OCI-LY1 (cell line): ENCODE data around the gene TSPOAP1.

Experiments
- H2AFZ ChIP-seq: fragments of 200-600 bp; sonication (generic), shearing (Covaris generic); 2 replicates; pipeline ENCODE4 v1.6.0; 2014; ENCODE audit warnings: antibody characterized with exemption, mild to moderate bottlenecking, low read length
- H3F3A ChIP-seq: fragments of 200-600 bp; sonication (generic), shearing (Covaris generic); 2 replicates; pipeline ENCODE4 v1.6.0; 2014; ENCODE audit warnings: mild to moderate bottlenecking, antibody characterized with exemption, low read length, moderate library complexity; ENCODE audit not compliant: insufficient read depth
- H3K27ac ChIP-seq: fragments of 200-600 bp; sonication (generic); 2 replicates; pipeline ENCODE4 v1.5.1; 2014; ENCODE audit warnings: low read length, mixed run types, mild to moderate bottlenecking, low read depth; ENCODE audit not compliant: poor library complexity, severe bottlenecking
- H3K27me3 ChIP-seq: fragments of 200-600 bp; sonication (generic); 2 replicates; pipeline ENCODE4 v1.6.0; 2014; ENCODE audit warnings: antibody characterized with exemption, mild to moderate bottlenecking, low read length, moderate library complexity; ENCODE audit not compliant: insufficient read depth
- H3K36me3 ChIP-seq: fragments of 200-600 bp; sonication (generic); 2 replicates; pipeline ENCODE4 v1.6.1; 2014; ENCODE audit warnings: mild to moderate bottlenecking, antibody characterized with exemption, low read length, moderate library complexity, mixed read lengths; ENCODE audit not compliant: insufficient read depth
- H3K4me1 ChIP-seq: fragments of 200-600 bp; sonication (generic); 2 replicates; pipeline ENCODE4 v1.5.1; 2014; ENCODE audit warnings: mild to moderate bottlenecking, low read length, moderate library complexity; ENCODE audit not compliant: insufficient read depth, severe bottlenecking
- H3K4me2 ChIP-seq: fragments of 200-600 bp; sonication (generic), shearing (Covaris generic); 2 replicates; pipeline ENCODE4 v1.6.1; 2014; ENCODE audit warnings: low read length
- H3K4me3 ChIP-seq: fragments of 200-600 bp; sonication (generic); 2 replicates; pipeline ENCODE4 v1.5.1; 2014; ENCODE audit warnings: low read length, low read depth, mild to moderate bottlenecking, mixed read lengths; ENCODE audit not compliant: poor library complexity, severe bottlenecking
- H3K79me2 ChIP-seq: fragments of 200-600 bp; shearing (Covaris generic); 2 replicates; pipeline ENCODE4 v1.6.1; 2016; ENCODE audit warnings: mixed run types, low read length, mixed read lengths; ENCODE audit not compliant: insufficient read depth
- H3K9ac ChIP-seq: fragments of 200-600 bp; sonication (generic), shearing (Covaris generic); 2 replicates; pipeline ENCODE4 v1.6.1; 2014; ENCODE audit warnings: mild to moderate bottlenecking, low read length, mixed read lengths
- H3K9me2 ChIP-seq: fragments of 200-600 bp; sonication (generic), shearing (Covaris generic); 2 replicates; pipeline ENCODE4 v1.6.1; 2014; ENCODE audit warnings: low read depth, mild to moderate bottlenecking, low read length, mixed read lengths
- H3K9me3 ChIP-seq: fragments of 200-600 bp; shearing (Covaris generic); 2 replicates; pipeline ENCODE4 v1.6.1; 2014; ENCODE audit warnings: low read length, mixed read lengths
- H4K20me1 ChIP-seq: fragments of 200-600 bp; sonication (generic), shearing (Covaris generic); 2 replicates; pipeline ENCODE4 v1.6.0; 2016; ENCODE audit warnings: mild to moderate bottlenecking, low read length; ENCODE audit not compliant: insufficient read depth
- EZH2 ChIP-seq: fragments of 200-600 bp; sonication (generic), shearing (Covaris generic); IDR thresholded peaks from 2 replicates; pipeline ENCODE4 v1.8.0; 2017; ENCODE audit warnings: borderline replicate concordance, mixed run types, mild to moderate bottlenecking, antibody characterized with exemption, low read length, moderate library complexity, mixed read lengths
- TF ChIP-seq, protein P1 (sequence below): fragments of 200-600 bp; sonication (generic), shearing (Covaris generic); IDR thresholded peaks from 2 replicates; pipeline ENCODE4 v1.5.1; 2017; ENCODE audit warnings: mild to moderate bottlenecking, antibody characterized with exemption, low read length, moderate library complexity, mixed read lengths

The TSPOAP1 gene

DNA sequence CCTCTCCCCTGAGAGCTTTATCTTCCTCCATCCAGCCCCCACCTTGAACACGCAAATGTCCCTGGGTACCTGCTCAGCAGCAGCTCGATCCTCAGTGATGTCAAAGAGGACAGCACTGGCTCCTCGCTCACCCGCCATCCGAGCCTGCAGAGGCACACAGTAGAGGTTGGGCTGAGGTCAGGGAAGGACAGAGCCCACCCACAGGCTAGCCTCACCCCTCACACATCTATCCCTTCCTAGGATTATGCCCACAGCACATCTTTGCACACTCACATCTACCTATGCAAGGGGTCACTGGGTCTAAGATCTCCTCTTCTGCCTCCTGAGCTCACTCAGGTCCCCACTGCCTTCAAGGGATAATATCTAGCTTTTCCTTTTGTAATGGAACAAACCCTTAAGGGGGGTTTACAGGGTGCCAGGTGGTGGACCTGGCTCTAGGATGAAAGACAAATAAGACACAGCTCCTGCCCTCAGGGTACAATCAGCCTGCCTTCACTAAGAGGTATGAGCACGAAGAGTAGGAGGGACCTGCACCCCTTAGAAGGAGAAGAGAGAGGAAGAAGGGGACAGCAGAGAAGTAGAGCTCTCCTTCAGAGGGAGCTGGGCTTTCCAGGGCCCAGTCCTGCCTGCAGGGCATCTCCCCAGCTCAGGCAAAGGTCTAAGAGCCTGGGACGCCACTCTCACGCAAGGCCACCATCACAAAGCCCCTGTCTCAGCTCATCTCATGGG lies 35.0 kb upstream of the TSPOAP1 start:
- H3K27ac ChIP-seq: no peak overlapping the region
- no peaks in the 10 kb centered on the region for H3K9me2 ChIP-seq
- H3K79me2 ChIP-seq: no peaks in the 10 kb centered on the region
- no peaks in the 10 kb centered on the region for H3K9me3 ChIP-seq
- no peak overlapping the region for H3K4me2 ChIP-seq
- H3F3A ChIP-seq: no peaks in the 10 kb centered on the region
- H3K36me3 ChIP-seq: no peaks in the 10 kb centered on the region
- H3K4me1 ChIP-seq: no peaks in the 10 kb centered on the region
- H3K4me3 ChIP-seq: no peak overlapping the region
- peaks cover 3% of the 10 kb centered on the region; the same call in 1 of the 2 replicates for H3K27me3 ChIP-seq
- H4K20me1 ChIP-seq: no peaks in the 10 kb centered on the region
- no peak overlapping the region for H2AFZ ChIP-seq
- no peak for TF ChIP-seq EZH2
- TF ChIP-seq, protein P1, sequence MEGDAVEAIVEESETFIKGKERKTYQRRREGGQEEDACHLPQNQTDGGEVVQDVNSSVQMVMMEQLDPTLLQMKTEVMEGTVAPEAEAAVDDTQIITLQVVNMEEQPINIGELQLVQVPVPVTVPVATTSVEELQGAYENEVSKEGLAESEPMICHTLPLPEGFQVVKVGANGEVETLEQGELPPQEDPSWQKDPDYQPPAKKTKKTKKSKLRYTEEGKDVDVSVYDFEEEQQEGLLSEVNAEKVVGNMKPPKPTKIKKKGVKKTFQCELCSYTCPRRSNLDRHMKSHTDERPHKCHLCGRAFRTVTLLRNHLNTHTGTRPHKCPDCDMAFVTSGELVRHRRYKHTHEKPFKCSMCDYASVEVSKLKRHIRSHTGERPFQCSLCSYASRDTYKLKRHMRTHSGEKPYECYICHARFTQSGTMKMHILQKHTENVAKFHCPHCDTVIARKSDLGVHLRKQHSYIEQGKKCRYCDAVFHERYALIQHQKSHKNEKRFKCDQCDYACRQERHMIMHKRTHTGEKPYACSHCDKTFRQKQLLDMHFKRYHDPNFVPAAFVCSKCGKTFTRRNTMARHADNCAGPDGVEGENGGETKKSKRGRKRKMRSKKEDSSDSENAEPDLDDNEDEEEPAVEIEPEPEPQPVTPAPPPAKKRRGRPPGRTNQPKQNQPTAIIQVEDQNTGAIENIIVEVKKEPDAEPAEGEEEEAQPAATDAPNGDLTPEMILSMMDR: no peak
- no peak overlapping the region for H3K9ac ChIP-seq

DNA sequence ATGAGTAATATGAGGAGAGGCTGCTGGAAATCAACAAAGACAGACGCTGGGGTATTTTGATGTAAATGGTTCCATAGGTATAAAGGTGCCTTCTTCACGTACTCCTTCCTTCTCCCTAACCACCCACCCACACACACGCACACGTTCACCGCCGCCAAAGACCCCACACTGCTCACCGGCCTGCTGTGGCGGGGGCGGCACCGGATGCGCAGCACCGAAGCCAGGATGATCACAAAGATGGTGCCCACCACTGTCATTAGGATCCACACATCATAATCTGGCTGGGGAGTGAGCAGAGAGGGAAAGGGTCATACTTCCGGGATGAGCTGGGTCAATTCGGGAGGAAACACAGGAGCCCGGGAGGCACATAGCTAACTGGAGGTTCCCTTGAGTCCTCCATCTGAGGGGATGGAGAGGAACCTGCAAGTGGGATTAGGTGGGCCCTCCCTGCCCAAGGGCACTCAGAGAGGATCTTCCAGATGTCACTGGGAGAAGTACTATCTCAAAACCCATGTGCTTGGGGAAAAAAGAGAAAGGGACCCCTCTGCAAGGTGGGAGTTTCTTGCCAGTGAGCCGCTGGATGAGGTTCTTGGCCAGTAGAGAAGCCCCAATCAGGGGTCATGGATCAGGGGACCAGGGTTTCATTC lies 33.9 kb upstream of the TSPOAP1 start:
- peaks cover 2% of the 10 kb centered on the region; the same call in 1 of the 2 replicates for H3K27me3 ChIP-seq
- no peaks in the 10 kb centered on the region for H3K36me3 ChIP-seq

DNA sequence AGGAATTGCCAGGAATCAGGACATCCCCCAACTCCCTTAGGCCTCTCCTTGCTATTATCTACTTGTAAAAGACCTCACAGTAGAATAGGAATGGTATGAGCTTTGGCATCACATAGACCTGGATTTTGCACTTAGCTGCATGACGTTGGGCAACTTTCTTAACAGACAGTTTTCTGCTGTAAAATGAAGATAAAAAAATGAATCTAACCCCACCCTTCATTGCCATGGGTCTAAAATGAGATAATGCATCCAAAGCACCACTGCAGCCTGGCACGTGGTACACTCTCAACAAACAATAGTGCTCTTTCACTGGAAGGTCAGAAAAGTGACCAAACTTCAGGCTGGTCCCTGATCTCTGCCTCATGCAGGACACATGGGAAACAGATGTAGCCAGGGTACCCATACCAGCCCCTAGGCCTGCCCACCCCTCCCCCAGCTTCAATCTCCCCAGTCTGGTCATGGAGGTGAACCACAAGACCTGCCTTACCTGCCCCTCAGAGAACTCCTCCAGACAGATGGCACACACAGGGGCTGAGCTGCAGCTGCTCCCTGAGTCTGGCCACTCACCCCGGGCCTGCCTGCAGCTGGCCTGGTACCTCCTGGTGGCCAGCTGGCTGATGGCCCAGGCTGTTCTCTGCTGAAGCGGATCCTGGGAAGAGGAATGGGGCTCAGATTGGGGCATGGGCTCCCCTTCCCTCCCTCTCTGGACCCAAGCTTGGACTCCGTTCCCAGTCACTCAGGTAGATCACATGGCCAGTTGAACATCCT lies 31.9 kb upstream of the TSPOAP1 start:
- H3K9ac ChIP-seq: no peak overlapping the region
- no peaks in the 10 kb centered on the region for H3K27me3 ChIP-seq
- H3K79me2 ChIP-seq: no peaks in the 10 kb centered on the region
- no peaks in the 10 kb centered on the region for H3F3A ChIP-seq
- no peak overlapping the region for H3K27ac ChIP-seq
- no peaks in the 10 kb centered on the region for H4K20me1 ChIP-seq
- H3K9me2 ChIP-seq: no peaks in the 10 kb centered on the region
- H2AFZ ChIP-seq: no peak overlapping the region
- H3K4me1 ChIP-seq: no peaks in the 10 kb centered on the region
- TF ChIP-seq, protein P1: no peak
- no peak for TF ChIP-seq EZH2
- no peaks in the 10 kb centered on the region for H3K9me3 ChIP-seq
- no peak overlapping the region for H3K4me3 ChIP-seq
- no peaks in the 10 kb centered on the region for H3K36me3 ChIP-seq
- H3K4me2 ChIP-seq: no peak overlapping the region

More for the DNA sequence above, 33.9 kb upstream of the TSPOAP1 start:
- no peaks in the 10 kb centered on the region for H3K9me3 ChIP-seq
- H3K9me2 ChIP-seq: no peaks in the 10 kb centered on the region
- H3F3A ChIP-seq: no peaks in the 10 kb centered on the region
- no peaks in the 10 kb centered on the region for H3K4me1 ChIP-seq
- no peak overlapping the region for H2AFZ ChIP-seq
- H3K27ac ChIP-seq: no peak overlapping the region
- TF ChIP-seq, protein P1: no peak
- TF ChIP-seq EZH2: no peak
- no peaks in the 10 kb centered on the region for H3K79me2 ChIP-seq
- H4K20me1 ChIP-seq: no peaks in the 10 kb centered on the region
- no peak overlapping the region for H3K4me3 ChIP-seq
- H3K9ac ChIP-seq: no peak overlapping the region
- no peak overlapping the region for H3K4me2 ChIP-seq
